Epithelial cell of proximal tubule (primary cell): Measurements from ENCODE around the gene DEFB125. TPM values are rescaled to one million over a fixed set of nuclear protein-coding genes. Genes with fewer than 3 reads are reported as not detected.
A peak's percentile ranks its signal among the peaks of the same experiment; 100 is the strongest.

Experiments
- DNase-seq: peaks from one replicate; pipeline ENCODE4 v3.0.0-alpha.2; 2011; ENCODE audit warnings: low read depth
- H3K4me3 ChIP-seq: 2 replicates; pipeline ENCODE4 v1.5.1; 2011; ENCODE audit warnings: low read depth, mild to moderate bottlenecking, low read length
- CTCF ChIP-seq: conservative IDR thresholded peaks from 2 replicates; pipeline ENCODE4 v1.5.1; 2012; ENCODE audit warnings: low read depth, mild to moderate bottlenecking, low read length
- total RNA-seq: library from RNA; depleted of rRNA; stranded (reverse); fragments of >200 nt; gene quantifications from 2 replicates; pipeline ENCODE4 v1.2.3, GENCODE V29; 2015

DEFB125 gene
- not detected in 2 replicates for total RNA-seq

DNA sequence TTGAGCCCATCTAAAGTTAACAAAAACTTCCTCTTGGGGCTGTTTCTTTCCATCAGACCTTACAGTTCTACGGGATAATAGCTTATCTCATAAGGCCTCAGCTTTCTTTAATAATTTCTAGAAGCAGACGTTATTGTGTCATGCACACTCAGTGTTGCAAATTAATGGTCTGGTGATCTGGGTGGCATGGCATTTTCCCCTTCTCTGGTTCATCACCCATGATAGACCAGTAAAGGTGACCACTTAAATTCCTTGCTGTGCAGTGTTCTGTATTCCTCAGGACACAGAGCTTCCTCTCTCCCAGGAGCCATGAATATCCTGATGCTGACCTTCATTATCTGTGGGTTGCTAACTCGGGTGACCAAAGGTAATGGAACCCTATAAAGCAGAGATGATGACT lies at the start of gene DEFB125:
Gene DEFB125 (plus strand): TSS at position 272 of the 400 bp plus-strand sequence. CDS start 38 bp downstream, at position 310.
- no peak within 1 kb of the TSS for H3K4me3 ChIP-seq
- TF ChIP-seq CTCF = no peak
- DNase-seq = peak; percentile 46

- DNase-seq = no peak
- TF ChIP-seq CTCF = no peak
- no peak overlapping the region for H3K4me3 ChIP-seq
Measured at GRCh38 chr20:60035-60918, 27.2 kb upstream of the DEFB125 start.

- DNase-seq = no peak
- H3K4me3 ChIP-seq = no peak overlapping the region
- no peak for TF ChIP-seq CTCF
Measured at GRCh38 chr20:61230-61629, 26.2 kb upstream of the DEFB125 start.

GRCh38 chr20:61757-62156 lies 25.7 kb upstream of the DEFB125 start:
- H3K4me3 ChIP-seq = no peak overlapping the region
- TF ChIP-seq CTCF = no peak
- DNase-seq = no peak

- DNase-seq = no peak
- H3K4me3 ChIP-seq = no peak overlapping the region
- TF ChIP-seq CTCF = no peak
Measured at GRCh38 chr20:62487-62886, 25.0 kb upstream of the DEFB125 start.

DNA sequence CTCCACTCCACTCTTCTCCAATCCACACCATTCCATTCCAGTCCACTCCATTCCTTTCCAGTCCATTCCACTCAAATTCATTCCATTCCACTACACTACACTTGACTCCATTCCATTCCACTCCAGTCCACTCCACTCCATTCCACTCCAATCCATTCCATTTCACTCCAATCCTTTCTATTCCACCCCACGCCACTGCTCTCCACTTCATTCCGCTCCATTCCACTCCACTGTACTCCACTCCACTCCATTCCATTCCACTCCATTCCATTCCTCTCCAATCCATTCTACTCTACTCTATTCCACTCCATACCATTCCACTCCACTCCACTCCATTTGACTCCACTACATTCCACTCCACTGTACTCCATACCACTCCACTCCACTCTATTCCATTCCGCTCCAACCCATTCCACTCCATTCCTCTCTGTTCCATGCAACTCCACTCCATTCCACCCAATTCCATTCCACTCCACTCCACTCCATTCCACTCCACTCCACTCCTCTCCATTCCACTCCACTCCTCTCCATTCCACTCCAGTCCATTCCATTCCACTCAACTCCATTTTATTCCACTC lies 23.4 kb upstream of the DEFB125 start:
- no peak overlapping the region for H3K4me3 ChIP-seq
- DNase-seq = no peak
- TF ChIP-seq CTCF = no peak
